HepG2 (cell line): Measurements from ENCODE around the gene CCDC183. TPM values are rescaled to one million over a fixed set of nuclear protein-coding genes. Genes with fewer than 3 reads are reported as not detected.

ENCODE experiments used
- RBAK ChIP-seq: sonication (generic); formaldehyde crosslinking; IDR thresholded peaks from 2 replicates; pipeline ENCODE4 v1.5.1; 2020; ENCODE audit warnings: mild to moderate bottlenecking, missing genetic modification reagents
- TBX3 ChIP-seq: fragments of 450-650 bp; IDR thresholded peaks from 2 replicates; pipeline ENCODE4 v1.6.1; 2017; ENCODE audit warnings: antibody characterized with exemption, mild to moderate bottlenecking, inconsistent platforms, borderline replicate concordance
- THRA ChIP-seq: sonication (generic); formaldehyde crosslinking; IDR thresholded peaks from 2 replicates; pipeline ENCODE4 v1.4.0; 2020; ENCODE audit warnings: missing genetic modification reagents, borderline replicate concordance
- ZNF407 ChIP-seq: sonication (generic); formaldehyde crosslinking; IDR thresholded peaks from one replicate; pipeline ENCODE4 v1.5.1; 2020; ENCODE audit warnings: mild to moderate bottlenecking, missing genetic modification reagents; ENCODE audit errors: not compliant biosample characterization
- ZNF687 ChIP-seq: sonication (generic); formaldehyde crosslinking; IDR thresholded peaks from 2 replicates; pipeline ENCODE4 v1.5.1; 2020; ENCODE audit warnings: mild to moderate bottlenecking, missing genetic modification reagents, moderate library complexity
- polyA plus RNA-seq, 8 experiments: library from polyadenylated mRNA; depleted of rRNA in 3 of 8; stranded (reverse) in 7 of 8; unstranded in 1 of 8; fragments of >200 nt; fragmentation: Illumina TruSeq in 4 of 8; extraction: Trizol in 4 of 8; gene quantifications; 2 replicates each; pipeline versions ENCODE4 v1.2.1 to v1.2.3, GENCODE V29; 2011 to 2016; ENCODE audit warnings: low read depth in 4 of 8, missing spikeins in 1 of 8, mixed read lengths in 1 of 8; ENCODE audit not compliant: insufficient read depth in 1 of 8
- total RNA-seq, 5 experiments: library from RNA; depleted of rRNA; stranded (reverse); fragments of >200 nt; fragmentation: Illumina TruSeq; extraction: Trizol; gene quantifications; 2 replicates each; pipeline ENCODE4 v1.2.3, GENCODE V29; 2016; ENCODE audit warnings: low read depth in 1 of 5

The CCDC183 gene
- total and polyA plus RNA-seq, 2 of the 13 experiments (the other 11 are each of a cell fraction or from before 2014, with no cell fraction given): 5.0 to 66.4 TPM

GRCh38 chr9:136806631-136807201, 10.6 kb downstream of the CCDC183 start (continued):
- peak; percentile 4 for TF ChIP-seq ZNF407 (CRISPR knock-in tag)
- TF ChIP-seq ZNF687: peak; percentile 10; the same call in 1 of the 2 replicates
- TF ChIP-seq RBAK (CRISPR knock-in tag): no peak
- no peak for TF ChIP-seq THRA (CRISPR knock-in tag)
- TF ChIP-seq TBX3: no peak
